Measurements from ENCODE around the gene TBCD.

- TF ChIP-seq CTCF (IDR thresholded peaks at IDR 0.05) (no peak), POLR2A (IDR thresholded peaks at IDR 0.05) (no peak)
These were observed 117.7 kb downstream of the TBCD start for GRCh38 chr17:82869536-82869935.
